GM12878 (cell line): ENCODE data around the gene SIM2. TPM values are rescaled to one million over a fixed set of nuclear protein-coding genes. Genes with fewer than 3 reads are reported as not detected.

Source experiments
- ATAC-seq: fragments of 200-7000 bp; cut with Tn5 transposase; 3 replicates; pipeline ENCODE4 v1.9.1; 2020; ENCODE audit warnings: mild to moderate bottlenecking, moderate library complexity
- BruUV-seq: library from RNA; stranded (reverse); fragments of 400-500 nt; replicated peaks from 2 replicates; lab custom pipeline; 2021; lab: Mats Ljungman, UMichigan
- CTCF ChIA-PET: fragments of 300-600 bp; sonication (Branson Sonifier 250); formaldehyde crosslinking; extraction: SDS; loops from one replicate; lab custom pipeline; 2021; ENCODE audit warnings: inconsistent platforms; lab: Yijun Ruan, JAX
- POLR2A ChIA-PET: fragments of 350-600 bp; formaldehyde crosslinking; extraction: SDS; loops from one replicate; lab custom pipeline; 2021; ENCODE audit warnings: inconsistent platforms; lab: Charles Lee
- RAD21 ChIA-PET: fragments of 300-600 bp; sonication (Branson Sonifier 250); formaldehyde crosslinking; loops from one replicate; lab custom pipeline; 2023; ENCODE audit warnings: antibody characterized with exemption; ENCODE audit not compliant: unreplicated experiment; lab: Charles Lee
- SMC1A ChIA-PET: fragments of 300-600 bp; sonication (Branson Sonifier 250); formaldehyde crosslinking; loops from one replicate; lab custom pipeline; 2023; ENCODE audit not compliant: unreplicated experiment, uncharacterized antibody; lab: Charles Lee
- DNase-seq: peaks from one replicate; pipeline ENCODE4 v3.0.0-alpha.2; 2011; ENCODE audit warnings: low read depth, low spot score
- FAIRE-seq: peaks from 3 replicates; lab custom pipeline; 2011; peaks lifted over from hg19 to GRCh38; lab: Jason Lieb, UNC
- H2AFZ ChIP-seq: 2 replicates; pipeline ENCODE4 v1.6.0; 2011; ENCODE audit warnings: low read depth, low read length, control low read depth; ENCODE audit not compliant: control insufficient read depth
- H3K27ac ChIP-seq: 2 replicates; pipeline ENCODE4 v1.5.1; 2011; ENCODE audit warnings: control low read depth; ENCODE audit not compliant: control insufficient read depth, insufficient read depth
- H3K27me3 ChIP-seq, 2 experiments: replicated peaks in 1 of 2; 2 replicates each; pipeline versions ENCODE4 v1.6.0 to v1.6.1; 2011; ENCODE audit warnings: low read length in 1 of 2; ENCODE audit not compliant: control insufficient read depth in 2 of 2, insufficient read depth in 2 of 2
- H3K36me3 ChIP-seq, 2 experiments: 2 replicates each; pipeline ENCODE4 v1.5.1; 2011; ENCODE audit warnings: low read length in 1 of 2; ENCODE audit not compliant: control insufficient read depth in 2 of 2, insufficient read depth in 2 of 2
- H3K4me1 ChIP-seq: 2 replicates; pipeline ENCODE4 v1.6.1; 2011; ENCODE audit warnings: mild to moderate bottlenecking, low read length, moderate library complexity, mixed read lengths; ENCODE audit not compliant: control insufficient read depth, insufficient read depth
- H3K4me2 ChIP-seq: 2 replicates; pipeline ENCODE4 v1.6.0; 2011; ENCODE audit warnings: control low read depth; ENCODE audit not compliant: control insufficient read depth, insufficient read depth
- H3K4me3 ChIP-seq: fragments of 200-600 bp; sonication (generic); 2 replicates; pipeline ENCODE4 v1.5.1; 2016
- H3K79me2 ChIP-seq: 2 replicates; pipeline ENCODE4 v1.6.0; 2011; ENCODE audit warnings: low read length; ENCODE audit not compliant: control insufficient read depth, insufficient read depth
- H3K9ac ChIP-seq: 2 replicates; pipeline ENCODE4 v1.8.0; 2011; ENCODE audit warnings: low read length, control low read depth, mixed read lengths; ENCODE audit not compliant: control insufficient read depth, insufficient read depth
- H3K9me3 ChIP-seq: replicated peaks from 3 replicates; pipeline ENCODE4 v1.5.1; 2011; ENCODE audit warnings: mild to moderate bottlenecking, low read length; ENCODE audit not compliant: control insufficient read depth, insufficient read depth
- H4K20me1 ChIP-seq: 2 replicates; pipeline ENCODE4 v1.6.0; 2011; ENCODE audit not compliant: control insufficient read depth, insufficient read depth
- CREM ChIP-seq: IDR thresholded peaks from 2 replicates; pipeline ENCODE4 v1.6.1; 2014; ENCODE audit warnings: antibody characterized with exemption, low read depth
- IRF4 ChIP-seq: IDR thresholded peaks from 2 replicates; pipeline ENCODE4 v1.6.1; 2011; ENCODE audit warnings: low read depth, low read length
- JUND ChIP-seq: IDR thresholded peaks from 2 replicates; pipeline ENCODE4 v1.6.1; 2012; ENCODE audit warnings: low read depth, mild to moderate bottlenecking, low read length, improper control_type of control experiment, moderate library complexity
- MLLT1 ChIP-seq: fragments of 450-650 bp; IDR thresholded peaks from 2 replicates; pipeline ENCODE4 v1.6.1; 2016; ENCODE audit warnings: mild to moderate bottlenecking
- POLR2A ChIP-seq: IDR thresholded peaks from 2 replicates; pipeline ENCODE4 v1.6.1; 2011; ENCODE audit warnings: low read depth, mild to moderate bottlenecking, low read length
- RAD51 ChIP-seq: fragments of 450-650 bp; IDR thresholded peaks from 2 replicates; pipeline ENCODE4 v1.6.1; 2016; ENCODE audit warnings: moderate library complexity, mild to moderate bottlenecking, inconsistent platforms
- RELA ChIP-seq: fragments of 450-650 bp; IDR thresholded peaks from 2 replicates; pipeline ENCODE4 v1.8.0; 2014; ENCODE audit warnings: borderline replicate concordance; ENCODE audit not compliant: partially characterized antibody
- SP1 ChIP-seq: IDR thresholded peaks from one replicate; pipeline ENCODE4 v1.6.1; 2011; ENCODE audit warnings: low read depth, low read length
- STAT1 ChIP-seq: fragments of 450-650 bp; conservative IDR thresholded peaks from 2 replicates; pipeline ENCODE4 v1.6.1; 2014; ENCODE audit warnings: antibody characterized with exemption, mild to moderate bottlenecking
- TBL1XR1 ChIP-seq: IDR thresholded peaks from 2 replicates; pipeline ENCODE4 v1.6.1; 2012; ENCODE audit warnings: low read depth, low read length, improper control_type of control experiment
- ZNF384 ChIP-seq: IDR thresholded peaks from 2 replicates; pipeline ENCODE4 v1.6.1; 2012; ENCODE audit warnings: low read depth, mild to moderate bottlenecking, low read length, improper control_type of control experiment, borderline replicate concordance
- WGBS: methylation state at CpG from one replicate; pipeline ENCODE4 v1.1.6; 2016; ENCODE audit warnings: low lambda C conversion rate; ENCODE audit not compliant: insufficient replicate concordance, insufficient coverage; ENCODE audit errors: missing lambda C conversion rate; 5-methylcytosine and 5-hydroxymethylcytosine counted together
- in situ Hi-C: fragments of 300-500 bp; cut with MboI; formaldehyde crosslinking; loops from 9 replicates; pipeline ENCODE4 v1.14.3; 2018; ENCODE audit warnings: mixed read lengths
- intact Hi-C: fragments of 100-400 bp; cut with micrococcal nuclease; formaldehyde crosslinking; loops from one replicate; pipeline ENCODE4 v1.14.2; 2022; ENCODE audit not compliant: unreplicated experiment
- polyA plus RNA-seq, 11 experiments: library from polyadenylated mRNA; depleted of rRNA in 4 of 11; unstranded in 6 of 11; stranded (reverse) in 5 of 11; fragments of >200 nt; fragmentation: Nextera tagmentation in 4 of 11; fragmentation: Illumina TruSeq in 1 of 11; extraction: Ambion mirVana in 4 of 11; extraction: Trizol in 1 of 11; gene quantifications; 1 replicate in 1 of 11; 2 replicates in 10 of 11; pipeline versions ENCODE4 v1.2.1 to v1.2.3, GENCODE V29; 2011 to 2016; ENCODE audit warnings: inconsistent platforms in 2 of 11, missing spikeins in 2 of 11, low read depth in 1 of 11
- total RNA-seq, 4 experiments: library from RNA; depleted of rRNA in 3 of 4; stranded (reverse); fragments of >200 nt in 3 of 4; fragmentation: Illumina TruSeq in 1 of 4; extraction: Trizol in 1 of 4; gene quantifications; 2 replicates each; pipeline versions ENCODE4 v1.2.1 to v1.2.3, GENCODE V29; 2013 to 2021

SIM2 gene
- total and polyA plus RNA-seq, 10 of the 15 experiments (the other 5 are each of a cell fraction or from before 2014, with no cell fraction given): 0.02 to 0.15 (median 0.05) TPM; not detected in 7

GRCh38 chr21:36691555-36692041, 7.3 kb upstream of the SIM2 start:
- TF ChIP-seq JUND (no peak), MLLT1 (no peak), STAT1 (no peak), CREM (no peak), ZNF384 (no peak), POLR2A (no peak), SP1 (no peak), RELA (no peak), TBL1XR1 (no peak), IRF4 (no peak), RAD51 (no peak)
- Histone ChIP-seq H3K27ac (no peak overlapping the region), H3K9ac (no peak overlapping the region), H3K4me3 (no peak overlapping the region), H3K4me2 (no peak overlapping the region), H3K79me2 (no peaks in the 10 kb centered on the region), H2AFZ (no peak overlapping the region), H3K27me3 (peaks cover 7 to 34% of the 10 kb centered on the region in 2 experiments), H4K20me1 (no peaks in the 10 kb centered on the region), H3K4me1 (no peaks in the 10 kb centered on the region), H3K36me3 (no peaks in the 10 kb centered on the region), H3K9me3 (no peaks in the 10 kb centered on the region; the same call in 2 of the 3 replicates)
- ChIA-PET SMC1A (no interaction called here), POLR2A (no interaction called here), CTCF (interaction anchor here (0.7 kb wide), 1 partner anchor 61 kb away, joined by 3 read pairs; no protein-coding TSS in a partner anchor), RAD21 (no interaction called here)
- in situ Hi-C loops (no loop called here), intact Hi-C loops (no loop called here)
- no peak for FAIRE-seq
- BruUV-seq: no TSS peak
- DNase-seq: no peak
- WGBS: 28% methylated on average over 18 of the region's 18 CpGs
- ATAC-seq: no peak
